Peyer's patch (tissue), 4 donors: Measurements from ENCODE around the gene LIPF.

ENCODE experiments used
- POLR2A ChIP-seq, 2 donors: fragments of 450-650 bp; IDR thresholded peaks; one replicate each; pipeline ENCODE4 v1.5.1; 2017; ENCODE audit warnings: antibody characterized with exemption in 2 of 2, mild to moderate bottlenecking in 2 of 2, moderate library complexity in 2 of 2
- TF ChIP-seq, protein P1 (sequence below), 6 experiments: fragments of 450-650 bp in 4 of 6; fragments of 200-600 bp in 2 of 6; sonication (generic) in 1 of 6; IDR thresholded peaks; one replicate each; pipeline ENCODE4 v1.5.1; 2017 to 2019; ENCODE audit warnings: antibody characterized with exemption in 6 of 6, mild to moderate bottlenecking in 3 of 6, moderate library complexity in 1 of 6

DNA sequence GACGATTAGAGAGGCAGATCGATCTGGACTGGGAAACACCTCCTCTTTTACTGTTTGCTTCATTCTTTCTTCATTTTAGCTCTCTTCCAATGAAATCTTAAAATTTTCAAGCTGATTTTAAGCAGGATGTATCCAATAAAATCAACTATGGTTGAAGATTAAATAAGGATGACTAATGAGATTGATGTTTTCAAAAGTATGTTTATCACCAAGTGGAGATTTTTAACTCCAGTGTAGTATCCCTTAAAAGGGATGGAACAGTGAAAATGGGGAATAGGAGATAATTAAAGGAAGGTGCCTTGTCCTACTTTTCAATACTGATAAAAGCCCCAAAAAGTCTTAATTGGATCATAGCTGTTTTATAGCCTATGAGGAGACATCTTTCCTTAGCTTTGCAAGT is 11.6 kb upstream of the LIPF start:
- TF ChIP-seq, protein P1, sequence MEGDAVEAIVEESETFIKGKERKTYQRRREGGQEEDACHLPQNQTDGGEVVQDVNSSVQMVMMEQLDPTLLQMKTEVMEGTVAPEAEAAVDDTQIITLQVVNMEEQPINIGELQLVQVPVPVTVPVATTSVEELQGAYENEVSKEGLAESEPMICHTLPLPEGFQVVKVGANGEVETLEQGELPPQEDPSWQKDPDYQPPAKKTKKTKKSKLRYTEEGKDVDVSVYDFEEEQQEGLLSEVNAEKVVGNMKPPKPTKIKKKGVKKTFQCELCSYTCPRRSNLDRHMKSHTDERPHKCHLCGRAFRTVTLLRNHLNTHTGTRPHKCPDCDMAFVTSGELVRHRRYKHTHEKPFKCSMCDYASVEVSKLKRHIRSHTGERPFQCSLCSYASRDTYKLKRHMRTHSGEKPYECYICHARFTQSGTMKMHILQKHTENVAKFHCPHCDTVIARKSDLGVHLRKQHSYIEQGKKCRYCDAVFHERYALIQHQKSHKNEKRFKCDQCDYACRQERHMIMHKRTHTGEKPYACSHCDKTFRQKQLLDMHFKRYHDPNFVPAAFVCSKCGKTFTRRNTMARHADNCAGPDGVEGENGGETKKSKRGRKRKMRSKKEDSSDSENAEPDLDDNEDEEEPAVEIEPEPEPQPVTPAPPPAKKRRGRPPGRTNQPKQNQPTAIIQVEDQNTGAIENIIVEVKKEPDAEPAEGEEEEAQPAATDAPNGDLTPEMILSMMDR (IDR thresholded peaks at IDR 0.05): no peak
- no peak for TF ChIP-seq POLR2A (IDR thresholded peaks at IDR 0.05)
